HepG2 (cell line): Measurements from ENCODE around the gene ARHGDIA. TPM values are rescaled to one million over a fixed set of nuclear protein-coding genes. Genes with fewer than 3 reads are reported as not detected.
A peak's percentile ranks its signal among the peaks of the same experiment; 100 is the strongest.

Source experiments
- ATAD3A ChIP-seq: sonication (generic); formaldehyde crosslinking; IDR thresholded peaks from 2 replicates; pipeline ENCODE4 v1.4.0; 2020; ENCODE audit warnings: missing genetic modification reagents
- HDAC2 ChIP-seq: sonication (generic); formaldehyde crosslinking; IDR thresholded peaks from 2 replicates; pipeline ENCODE4 v1.4.0; 2020; ENCODE audit warnings: missing genetic modification reagents
- HNRNPL ChIP-seq: fragments of 200-400 bp; formaldehyde crosslinking; IDR thresholded peaks from 2 replicates; pipeline ENCODE4 v1.6.1; 2017; ENCODE audit warnings: mild to moderate bottlenecking, low read depth, low read length
- HOXA7 ChIP-seq: sonication (generic); formaldehyde crosslinking; IDR thresholded peaks from 2 replicates; pipeline ENCODE4 v1.8.1; 2022; ENCODE audit warnings: mild to moderate bottlenecking, missing genetic modification reagents, moderate library complexity
- PPARG ChIP-seq: conservative IDR thresholded peaks from 2 replicates; pipeline ENCODE4 v1.6.1; 2016; ENCODE audit warnings: missing biosample characterization, missing genetic modification reagents
- RBAK ChIP-seq: sonication (generic); formaldehyde crosslinking; IDR thresholded peaks from 2 replicates; pipeline ENCODE4 v1.5.1; 2020; ENCODE audit warnings: mild to moderate bottlenecking, missing genetic modification reagents
- TERF1 ChIP-seq: sonication (generic); formaldehyde crosslinking; IDR thresholded peaks from 2 replicates; pipeline ENCODE4 v1.8.0; 2022; ENCODE audit warnings: mild to moderate bottlenecking, missing genetic modification reagents, moderate library complexity
- ZBTB40 ChIP-seq, 2 experiments: fragments of 450-650 bp in 1 of 2; sonication (generic) in 1 of 2; formaldehyde crosslinking in 1 of 2; IDR thresholded peaks; 2 replicates each; pipeline versions ENCODE4 v1.6.1 to v1.8.0; 2016 to 2022; ENCODE audit warnings: antibody characterized with exemption in 1 of 2, mild to moderate bottlenecking in 1 of 2, missing genetic modification reagents in 1 of 2
- ZNF12 ChIP-seq: sonication (generic); formaldehyde crosslinking; IDR thresholded peaks from 2 replicates; pipeline ENCODE4 v1.5.0; 2020; ENCODE audit warnings: missing genetic modification reagents
- ZNF3 ChIP-seq: IDR thresholded peaks from 2 replicates; pipeline ENCODE4 v1.7.0; 2017; ENCODE audit warnings: inconsistent platforms
- polyA plus RNA-seq, 8 experiments: library from polyadenylated mRNA; depleted of rRNA in 3 of 8; stranded (reverse) in 7 of 8; unstranded in 1 of 8; fragments of >200 nt; fragmentation: Illumina TruSeq in 4 of 8; extraction: Trizol in 4 of 8; gene quantifications; 2 replicates each; pipeline versions ENCODE4 v1.2.1 to v1.2.3, GENCODE V29; 2011 to 2016; ENCODE audit warnings: low read depth in 4 of 8, missing spikeins in 1 of 8, mixed read lengths in 1 of 8; ENCODE audit not compliant: insufficient read depth in 1 of 8
- total RNA-seq, 5 experiments: library from RNA; depleted of rRNA; stranded (reverse); fragments of >200 nt; fragmentation: Illumina TruSeq; extraction: Trizol; gene quantifications; 2 replicates each; pipeline ENCODE4 v1.2.3, GENCODE V29; 2016; ENCODE audit warnings: low read depth in 1 of 5

ARHGDIA gene
- total and polyA plus RNA-seq, 2 of the 13 experiments (the other 11 are each of a cell fraction or from before 2014, with no cell fraction given): 40.0 to 64.0 TPM

- TF ChIP-seq PPARG (CRISPR knock-in tag) (no peak), HDAC2 (no peak), ZBTB40 (IDR thresholded peaks at IDR 0.05) (no peak), ZBTB40 (CRISPR knock-in tag; IDR thresholded peaks at IDR 0.05) (no peak), RBAK (CRISPR knock-in tag) (0 out of 2 replicates have a peak, but pooled peaks have one; percentile 0), HOXA7 (CRISPR knock-in tag) (no peak), TERF1 (CRISPR knock-in tag) (no peak), ATAD3A (no peak), ZNF12 (CRISPR knock-in tag) (no peak), ZNF3 (CRISPR knock-in tag) (no peak), HNRNPL (0 out of 2 replicates have a peak, but pooled peaks have one; percentile 8)
- TF ChIP-seq, all 625 proteins: peak for 40
Observed at GRCh38 chr17:81833921-81834830, 37.0 kb downstream of the ARHGDIA start (continued).
